Fibroblast of skin of left biceps (primary cell): Measurements from ENCODE around the gene LIMD2.
"Not testable (repeated sequence)": the region's sequence is repeated elsewhere in the genome, so short reads cannot be mapped to it uniquely, and the experiment has no call there.

Experiments
- DNase-seq, 2 experiments: peaks; one replicate each; pipeline ENCODE4 v3.0.0-alpha.2; 2013; ENCODE audit warnings: low read depth in 2 of 2

The LIMD2 gene

GRCh38 chr17:63699638-63700527 is at the start of gene LIMD2:
TSS of gene LIMD2 (minus strand) at chr17:63700125. CDS start at chr17:63699298, 827 bp downstream.
- DNase-seq, result no peak

GRCh38 chr17:63741408-63742173 is 41.7 kb upstream of the LIMD2 start, which contains the start of gene STRADA:
TSS of gene STRADA (minus strand) at chr17:63741799. CDS start at chr17:63728369, 13,430 bp downstream.
- DNase-seq, result peak; percentile 83 to 87

- DNase-seq, result no peak
Measured at GRCh38 chr17:63741143-63741407, 41.1 kb upstream of the LIMD2 start.

GRCh38 chr17:63740464-63741142 is 40.7 kb upstream of the LIMD2 start:
- DNase-seq, result no peak

- no peak for DNase-seq
Measured at GRCh38 chr17:63735691-63736090, 35.8 kb upstream of the LIMD2 start.

GRCh38 chr17:63722403-63722802 is 22.5 kb upstream of the LIMD2 start:
- DNase-seq, result no peak

- DNase-seq, result not testable (repeated sequence)
Measured at GRCh38 chr17:63720194-63720593, 20.3 kb upstream of the LIMD2 start.

- no peak for DNase-seq
Measured at GRCh38 chr17:63718988-63719387, 19.1 kb upstream of the LIMD2 start.

GRCh38 chr17:63716426-63716825 is 16.5 kb upstream of the LIMD2 start:
- no peak for DNase-seq

- DNase-seq, result no peak
Measured at GRCh38 chr17:63714550-63715277, 14.8 kb upstream of the LIMD2 start.

- no peak for DNase-seq
Measured at GRCh38 chr17:63709110-63709509, 9.2 kb upstream of the LIMD2 start.

- DNase-seq, result no peak
Measured at GRCh38 chr17:63707151-63707550, 7.2 kb upstream of the LIMD2 start.

- no peak for DNase-seq
Measured at GRCh38 chr17:63706336-63707082, 6.6 kb upstream of the LIMD2 start.

- DNase-seq, result no peak
Measured at GRCh38 chr17:63705657-63706056, 5.7 kb upstream of the LIMD2 start.

GRCh38 chr17:63704836-63705235 is 4.9 kb upstream of the LIMD2 start:
- DNase-seq, result no peak

GRCh38 chr17:63704259-63704576 is 4.3 kb upstream of the LIMD2 start:
- no peak for DNase-seq

- no peak for DNase-seq
Measured at GRCh38 chr17:63703556-63704258, 3.8 kb upstream of the LIMD2 start.

GRCh38 chr17:63703029-63703428 is 3.1 kb upstream of the LIMD2 start:
- DNase-seq, result no peak

GRCh38 chr17:63702721-63703015 is 2.7 kb upstream of the LIMD2 start:
- no peak for DNase-seq

- no peak for DNase-seq
Measured at GRCh38 chr17:63701868-63702720, 2.2 kb upstream of the LIMD2 start.
